SK-N-SH treated with all-trans-retinoic acid at 6 μM for 48 hours (cell line): ENCODE data around the gene CRACR2A.

Experiments
- ATAC-seq: fragments of 200-7000 bp; cut with Tn5 transposase; 3 replicates; pipeline ENCODE4 v1.9.1; 2020; ENCODE audit warnings: mild to moderate bottlenecking, moderate library complexity
- ARNTL ChIP-seq: fragments of 450-650 bp; formaldehyde crosslinking; IDR thresholded peaks from 2 replicates; pipeline ENCODE4 v1.5.0; 2020; ENCODE audit warnings: low read depth, mild to moderate bottlenecking, moderate library complexity, borderline replicate concordance
- BACH2 ChIP-seq: fragments of 250-450 bp; sonication (Bioruptor Pico); IDR thresholded peaks from 2 replicates; pipeline ENCODE4 v1.9.0; 2021; ENCODE audit warnings: mild to moderate bottlenecking, borderline replicate concordance
- CSDC2 ChIP-seq: fragments of 250-450 bp; sonication (Bioruptor Pico); IDR thresholded peaks from 2 replicates; pipeline ENCODE4 v1.5.0; 2020; ENCODE audit warnings: mild to moderate bottlenecking, moderate library complexity
- ESRRG ChIP-seq: fragments of 250-450 bp; sonication (Bioruptor Pico); IDR thresholded peaks from 2 replicates; pipeline ENCODE4 v1.6.1; 2021; ENCODE audit warnings: mild to moderate bottlenecking
- GLIS3 ChIP-seq: fragments of 250-450 bp; sonication (Bioruptor Pico); IDR thresholded peaks from 2 replicates; pipeline ENCODE4 v1.5.0; 2020; ENCODE audit warnings: mild to moderate bottlenecking, moderate library complexity
- ISL1 ChIP-seq: fragments of 250-450 bp; sonication (Bioruptor Pico); IDR thresholded peaks from 2 replicates; pipeline ENCODE4 v2.1.2; 2022; ENCODE audit warnings: mild to moderate bottlenecking, moderate library complexity
- OSR1 ChIP-seq: fragments of 250-450 bp; sonication (Bioruptor Pico); IDR thresholded peaks from 2 replicates; pipeline ENCODE4 v1.8.0; 2022; ENCODE audit warnings: moderate library complexity, mild to moderate bottlenecking, inconsistent platforms
- PPARA ChIP-seq: fragments of 250-450 bp; sonication (Bioruptor Pico); IDR thresholded peaks from 2 replicates; pipeline ENCODE4 v1.5.0; 2020; ENCODE audit warnings: mild to moderate bottlenecking, borderline replicate concordance
- RARB ChIP-seq: fragments of 250-450 bp; sonication (Bioruptor Pico); IDR thresholded peaks from 2 replicates; pipeline ENCODE4 v1.8.0; 2021; ENCODE audit warnings: mild to moderate bottlenecking, moderate library complexity
- SNAI2 ChIP-seq: fragments of 250-450 bp; sonication (Bioruptor Pico); IDR thresholded peaks from 2 replicates; pipeline ENCODE4 v1.5.0; 2020; ENCODE audit warnings: mild to moderate bottlenecking, moderate library complexity
- TCF4 ChIP-seq: fragments of 250-450 bp; sonication (Bioruptor Pico); IDR thresholded peaks from 2 replicates; pipeline ENCODE4 v1.8.0; 2021; ENCODE audit warnings: mild to moderate bottlenecking, moderate library complexity, borderline replicate concordance
- TOX ChIP-seq: fragments of 250-450 bp; sonication (Bioruptor Pico); IDR thresholded peaks from 2 replicates; pipeline ENCODE4 v1.8.0; 2021; ENCODE audit warnings: mild to moderate bottlenecking, moderate library complexity, borderline replicate concordance
- ZC3H10 ChIP-seq: fragments of 250-450 bp; sonication (Bioruptor Pico); IDR thresholded peaks from 2 replicates; pipeline ENCODE4 v1.5.1; 2021; ENCODE audit warnings: mild to moderate bottlenecking, moderate library complexity
- ZFP3 ChIP-seq: fragments of 250-450 bp; sonication (Bioruptor Pico); IDR thresholded peaks from 2 replicates; pipeline ENCODE4 v1.5.0; 2020; ENCODE audit warnings: mild to moderate bottlenecking, moderate library complexity
- ZFP30 ChIP-seq: fragments of 450-650 bp; formaldehyde crosslinking; IDR thresholded peaks from 2 replicates; pipeline ENCODE4 v1.5.0; 2022; ENCODE audit warnings: mild to moderate bottlenecking, moderate library complexity
- ZNF565 ChIP-seq: fragments of 450-650 bp; formaldehyde crosslinking; conservative IDR thresholded peaks from 2 replicates; pipeline ENCODE4 v1.5.0; 2020; ENCODE audit warnings: low read depth, mild to moderate bottlenecking, moderate library complexity
- ZNF70 ChIP-seq: fragments of 450-650 bp; formaldehyde crosslinking; IDR thresholded peaks from 2 replicates; pipeline ENCODE4 v1.5.0; 2020; ENCODE audit warnings: mild to moderate bottlenecking, moderate library complexity
- ZNF8 ChIP-seq: fragments of 450-650 bp; formaldehyde crosslinking; IDR thresholded peaks from 2 replicates; pipeline ENCODE4 v1.5.0; 2020; ENCODE audit warnings: mild to moderate bottlenecking, moderate library complexity
- TF ChIP-seq, protein P1 (sequence below): fragments of 250-450 bp; sonication (Bioruptor Pico); IDR thresholded peaks from 2 replicates; pipeline ENCODE4 v1.8.0; 2020; ENCODE audit warnings: mild to moderate bottlenecking, moderate library complexity, borderline replicate concordance
- TF ChIP-seq, protein P2 (sequence below): fragments of 250-450 bp; sonication (Bioruptor Pico); IDR thresholded peaks from 2 replicates; pipeline ENCODE4 v1.8.0; 2021; ENCODE audit warnings: low read depth, mild to moderate bottlenecking, moderate library complexity, borderline replicate concordance

The CRACR2A gene

DNA sequence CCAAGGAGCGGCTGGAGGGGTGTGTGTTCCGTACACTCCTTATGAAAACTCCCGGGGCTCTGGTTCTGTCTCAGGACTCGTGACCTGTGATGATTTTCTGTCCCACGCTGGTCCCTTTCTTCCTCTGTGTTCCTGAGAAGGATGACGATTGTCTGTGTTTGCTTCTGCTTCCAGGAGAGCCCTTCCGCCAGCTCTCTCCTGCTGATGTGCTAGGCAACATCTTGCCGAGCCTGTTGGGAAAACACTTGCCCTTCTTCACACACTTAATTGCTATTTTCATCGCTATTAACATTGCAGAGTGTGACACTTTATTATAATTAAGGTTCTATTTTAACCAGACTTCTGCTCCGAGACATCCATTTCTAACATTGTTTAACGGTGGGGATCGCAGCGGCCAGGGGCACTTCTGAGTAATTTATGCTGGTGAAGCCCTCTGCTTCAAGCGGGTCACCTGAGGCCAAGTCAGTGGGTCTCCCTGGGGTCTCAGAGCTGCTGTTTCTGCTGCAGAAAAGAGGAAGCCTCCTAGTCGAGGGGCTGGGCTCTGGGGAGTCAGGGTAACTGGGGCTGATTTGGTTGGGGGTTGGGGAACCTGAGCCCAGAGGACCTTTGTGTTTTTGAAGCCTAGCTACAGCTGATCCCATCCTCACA lies 173.3 kb downstream of the CRACR2A start:
- TF ChIP-seq ZNF70 (CRISPR knock-in tag) = no peak
- TF ChIP-seq ZFP3 = no peak
- no peak for TF ChIP-seq OSR1 (CRISPR knock-in tag)
- ATAC-seq = no peak

DNA sequence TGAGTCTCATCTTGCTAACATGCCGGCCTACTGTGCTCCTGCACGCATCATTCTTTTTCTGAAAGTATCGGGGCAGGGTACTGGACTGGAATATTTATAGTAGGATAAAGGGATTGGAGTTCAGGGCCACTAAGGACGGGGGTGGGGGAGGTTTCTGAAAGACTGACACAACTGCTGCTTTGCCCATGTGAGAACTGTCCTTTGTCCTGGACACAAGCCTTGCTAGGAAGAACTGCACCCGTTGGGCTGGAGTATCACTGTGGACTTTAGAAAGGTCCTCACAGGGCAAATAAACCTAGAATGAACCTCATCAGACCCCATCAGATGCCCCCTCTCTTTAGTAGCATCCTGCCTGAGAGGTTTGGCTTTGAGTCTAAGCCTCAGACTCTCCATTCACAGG lies 174.4 kb downstream of the CRACR2A start:
- no peak for ATAC-seq
- no peak for TF ChIP-seq TCF4
- no peak for TF ChIP-seq ARNTL (CRISPR knock-in tag)
- TF ChIP-seq ZC3H10 (CRISPR knock-in tag) = no peak
- TF ChIP-seq SNAI2 (CRISPR knock-in tag) = no peak
- TF ChIP-seq BACH2 (CRISPR knock-in tag) = no peak
- TF ChIP-seq, protein P1, sequence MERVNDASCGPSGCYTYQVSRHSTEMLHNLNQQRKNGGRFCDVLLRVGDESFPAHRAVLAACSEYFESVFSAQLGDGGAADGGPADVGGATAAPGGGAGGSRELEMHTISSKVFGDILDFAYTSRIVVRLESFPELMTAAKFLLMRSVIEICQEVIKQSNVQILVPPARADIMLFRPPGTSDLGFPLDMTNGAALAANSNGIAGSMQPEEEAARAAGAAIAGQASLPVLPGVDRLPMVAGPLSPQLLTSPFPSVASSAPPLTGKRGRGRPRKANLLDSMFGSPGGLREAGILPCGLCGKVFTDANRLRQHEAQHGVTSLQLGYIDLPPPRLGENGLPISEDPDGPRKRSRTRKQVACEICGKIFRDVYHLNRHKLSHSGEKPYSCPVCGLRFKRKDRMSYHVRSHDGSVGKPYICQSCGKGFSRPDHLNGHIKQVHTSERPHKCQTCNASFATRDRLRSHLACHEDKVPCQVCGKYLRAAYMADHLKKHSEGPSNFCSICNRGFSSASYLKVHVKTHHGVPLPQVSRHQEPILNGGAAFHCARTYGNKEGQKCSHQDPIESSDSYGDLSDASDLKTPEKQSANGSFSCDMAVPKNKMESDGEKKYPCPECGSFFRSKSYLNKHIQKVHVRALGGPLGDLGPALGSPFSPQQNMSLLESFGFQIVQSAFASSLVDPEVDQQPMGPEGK (CRISPR knock-in tag) = no peak
- TF ChIP-seq ISL1 (CRISPR knock-in tag) = no peak
- no peak for TF ChIP-seq ZNF8
- TF ChIP-seq, protein P2, sequence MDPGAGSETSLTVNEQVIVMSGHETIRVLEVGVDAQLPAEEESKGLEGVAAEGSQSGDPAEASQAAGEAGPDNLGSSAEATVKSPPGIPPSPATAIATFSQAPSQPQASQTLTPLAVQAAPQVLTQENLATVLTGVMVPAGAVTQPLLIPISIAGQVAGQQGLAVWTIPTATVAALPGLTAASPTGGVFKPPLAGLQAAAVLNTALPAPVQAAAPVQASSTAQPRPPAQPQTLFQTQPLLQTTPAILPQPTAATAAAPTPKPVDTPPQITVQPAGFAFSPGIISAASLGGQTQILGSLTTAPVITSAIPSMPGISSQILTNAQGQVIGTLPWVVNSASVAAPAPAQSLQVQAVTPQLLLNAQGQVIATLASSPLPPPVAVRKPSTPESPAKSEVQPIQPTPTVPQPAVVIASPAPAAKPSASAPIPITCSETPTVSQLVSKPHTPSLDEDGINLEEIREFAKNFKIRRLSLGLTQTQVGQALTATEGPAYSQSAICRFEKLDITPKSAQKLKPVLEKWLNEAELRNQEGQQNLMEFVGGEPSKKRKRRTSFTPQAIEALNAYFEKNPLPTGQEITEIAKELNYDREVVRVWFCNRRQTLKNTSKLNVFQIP (CRISPR knock-in tag) = no peak

DNA sequence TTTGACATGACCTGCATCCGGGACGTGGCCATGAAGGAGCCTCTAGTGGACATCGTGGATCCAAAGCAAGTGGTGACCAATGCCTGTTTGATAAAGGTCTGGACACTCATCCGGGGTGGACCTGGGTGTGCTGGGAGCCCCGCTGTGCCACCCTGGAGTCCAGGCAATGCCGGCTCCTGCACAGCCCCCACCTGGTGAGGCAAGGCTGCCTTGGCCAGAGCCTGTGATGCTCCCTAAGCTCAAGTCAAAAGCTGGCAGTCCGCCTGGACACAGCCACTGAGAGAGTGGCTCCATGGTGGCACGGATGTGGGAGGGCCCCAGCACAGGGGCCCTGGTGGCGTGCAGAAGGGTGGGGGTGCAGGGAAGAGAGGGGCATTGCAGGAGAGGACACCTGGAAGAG lies 176.0 kb downstream of the CRACR2A start:
- no peak for ATAC-seq
- TF ChIP-seq OSR1 (CRISPR knock-in tag) (no peak), ESRRG (CRISPR knock-in tag) (no peak), RARB (CRISPR knock-in tag) (no peak), ZNF8 (no peak), CSDC2 (CRISPR knock-in tag) (no peak), ARNTL (CRISPR knock-in tag) (no peak), GLIS3 (CRISPR knock-in tag) (no peak)
- TF ChIP-seq, protein P1 (CRISPR knock-in tag) = no peak

GRCh38 chr12:3574986-3575385 lies 177.9 kb downstream of the CRACR2A start:
- TF ChIP-seq ZNF565 (no peak), GLIS3 (CRISPR knock-in tag) (no peak), ESRRG (CRISPR knock-in tag) (no peak), ZNF70 (CRISPR knock-in tag) (no peak), SNAI2 (CRISPR knock-in tag) (no peak), BACH2 (CRISPR knock-in tag) (no peak), TOX (CRISPR knock-in tag) (no peak), OSR1 (CRISPR knock-in tag) (no peak), ZFP30 (CRISPR knock-in tag) (no peak)
- TF ChIP-seq, protein P2 (CRISPR knock-in tag) = no peak
- no peak for ATAC-seq

DNA sequence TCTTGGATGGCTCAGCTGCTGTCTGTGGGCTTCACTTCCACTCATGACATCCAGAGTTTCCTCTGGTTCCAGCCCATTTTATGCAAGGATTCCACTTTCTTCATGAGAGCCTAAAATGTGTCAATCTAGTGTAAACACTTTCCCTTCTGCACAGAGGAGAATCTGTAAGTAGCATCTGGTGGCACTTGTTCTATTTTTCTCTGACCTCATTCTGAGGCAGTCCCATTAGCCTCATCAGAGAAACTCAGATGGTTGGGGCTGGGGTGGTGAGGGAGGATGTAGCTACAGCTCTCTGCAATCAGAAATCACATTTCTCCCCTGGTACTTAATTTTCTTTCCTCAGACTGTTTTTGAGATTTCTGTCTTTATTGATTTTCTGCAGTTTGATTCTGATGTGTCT lies 180.3 kb downstream of the CRACR2A start:
- ATAC-seq = no peak
- no peak for TF ChIP-seq PPARA (CRISPR knock-in tag)
- no peak for TF ChIP-seq ZC3H10 (CRISPR knock-in tag)
- TF ChIP-seq SNAI2 (CRISPR knock-in tag) = no peak
- TF ChIP-seq ISL1 (CRISPR knock-in tag) = no peak
- TF ChIP-seq TOX (CRISPR knock-in tag) = no peak
